Measurements from ENCODE around the gene PROK2. TPM values are rescaled to one million over a fixed set of nuclear protein-coding genes. Genes with fewer than 3 reads are reported as not detected.

The PROK2 gene
- total RNA-seq, 1 donor from 2014 or later = 0.94 TPM

- no peak for DNase-seq
These were observed 50.1 kb downstream of the PROK2 start for GRCh38 chr3:71734881-71735280.

GRCh38 chr3:71733319-71733718, 51.6 kb downstream of the PROK2 start:
- DNase-seq = no peak

GRCh38 chr3:71732637-71733036, 52.3 kb downstream of the PROK2 start:
- no peak for DNase-seq

- peak; percentile 29 for DNase-seq
These were observed 56.2 kb downstream of the PROK2 start for GRCh38 chr3:71728632-71729342.

GRCh38 chr3:71726146-71726545, 58.8 kb downstream of the PROK2 start:
- DNase-seq = no peak

- DNase-seq = no peak
These were observed 59.5 kb downstream of the PROK2 start, which contains the start of gene EIF4E3 for GRCh38 chr3:71725271-71725991. EIF4E3 (minus strand) TSS chr3:71725402; CDS start chr3:71725367, 35 bp downstream.

GRCh38 chr3:71724584-71725270, 60.2 kb downstream of the PROK2 start:
- no peak for DNase-seq

GRCh38 chr3:71724171-71724453, 60.8 kb downstream of the PROK2 start:
- DNase-seq = no peak

- no peak for DNase-seq
These were observed 61.3 kb downstream of the PROK2 start for GRCh38 chr3:71723452-71724170.

GRCh38 chr3:71722693-71723092, 62.3 kb downstream of the PROK2 start:
- no peak for DNase-seq

Small RNA genes within 50 kb of the gene (small RNA-seq; reads per million reads assigned to genes)
- not detected for gene RN7SL271P

Other genes with a start within 250 kb of the PROK2 start
- gene FOXP1, start 201.4 kb downstream of the PROK2 start, total RNA-seq = 168 TPM
- 20.9 TPM for gene EIF4E3, start 59.7 kb downstream of the PROK2 start, total RNA-seq
- gene GPR27, start 31.3 kb downstream of the PROK2 start, total RNA-seq = 53.0 TPM